ENCODE data around the gene LRTM2.

Gene LRTM2

GRCh38 chr12:1830401-1830845 is 10.1 kb downstream of the LRTM2 start:
- no peak for DNase-seq

- peak; percentile 52 for DNase-seq
These were observed 10.9 kb downstream of the LRTM2 start for GRCh38 chr12:1830981-1831963.

DNA sequence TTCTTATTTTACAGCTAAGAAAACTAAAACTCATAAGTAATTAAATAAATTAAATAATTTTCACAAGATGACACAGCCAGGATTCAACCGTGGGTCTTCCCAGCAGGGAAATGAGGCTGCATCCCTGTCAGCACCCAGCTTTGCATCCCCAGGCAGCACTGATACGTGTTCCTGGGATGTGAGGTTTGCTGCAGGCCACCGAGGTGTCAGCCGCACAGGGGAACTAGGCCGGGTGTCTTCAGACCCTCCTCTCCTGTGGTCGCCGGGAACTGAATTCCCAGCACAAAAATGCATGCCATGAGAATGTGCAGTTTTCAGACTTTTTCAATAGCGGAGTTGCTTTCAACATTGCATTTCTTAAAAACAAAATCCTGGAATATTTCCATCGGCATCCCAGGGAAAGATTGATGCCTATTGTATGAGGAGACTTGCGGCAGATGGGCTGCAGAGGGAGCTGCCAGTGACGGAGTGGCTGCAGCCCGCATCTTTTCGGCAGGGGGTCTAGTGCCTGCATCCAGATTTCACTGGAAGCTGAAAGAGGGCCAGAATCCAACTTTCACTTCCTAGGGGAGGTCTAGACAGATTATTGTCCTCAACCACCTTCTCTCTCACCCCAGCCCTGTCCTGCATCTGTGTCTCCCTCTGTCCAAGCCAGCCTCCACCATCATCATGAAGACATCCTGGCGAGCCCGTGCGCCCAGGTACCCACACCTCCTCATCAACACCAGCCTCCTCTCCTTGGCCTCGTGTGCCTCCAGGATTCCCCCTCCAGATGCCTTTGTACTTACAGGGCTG is 12.6 kb downstream of the LRTM2 start:
- no peak for DNase-seq

- no peak for DNase-seq
These were observed 13.2 kb downstream of the LRTM2 start for GRCh38 chr12:1833596-1834028.

- DNase-seq, result no peak
These were observed 14.0 kb downstream of the LRTM2 start for GRCh38 chr12:1834186-1834925.

DNA sequence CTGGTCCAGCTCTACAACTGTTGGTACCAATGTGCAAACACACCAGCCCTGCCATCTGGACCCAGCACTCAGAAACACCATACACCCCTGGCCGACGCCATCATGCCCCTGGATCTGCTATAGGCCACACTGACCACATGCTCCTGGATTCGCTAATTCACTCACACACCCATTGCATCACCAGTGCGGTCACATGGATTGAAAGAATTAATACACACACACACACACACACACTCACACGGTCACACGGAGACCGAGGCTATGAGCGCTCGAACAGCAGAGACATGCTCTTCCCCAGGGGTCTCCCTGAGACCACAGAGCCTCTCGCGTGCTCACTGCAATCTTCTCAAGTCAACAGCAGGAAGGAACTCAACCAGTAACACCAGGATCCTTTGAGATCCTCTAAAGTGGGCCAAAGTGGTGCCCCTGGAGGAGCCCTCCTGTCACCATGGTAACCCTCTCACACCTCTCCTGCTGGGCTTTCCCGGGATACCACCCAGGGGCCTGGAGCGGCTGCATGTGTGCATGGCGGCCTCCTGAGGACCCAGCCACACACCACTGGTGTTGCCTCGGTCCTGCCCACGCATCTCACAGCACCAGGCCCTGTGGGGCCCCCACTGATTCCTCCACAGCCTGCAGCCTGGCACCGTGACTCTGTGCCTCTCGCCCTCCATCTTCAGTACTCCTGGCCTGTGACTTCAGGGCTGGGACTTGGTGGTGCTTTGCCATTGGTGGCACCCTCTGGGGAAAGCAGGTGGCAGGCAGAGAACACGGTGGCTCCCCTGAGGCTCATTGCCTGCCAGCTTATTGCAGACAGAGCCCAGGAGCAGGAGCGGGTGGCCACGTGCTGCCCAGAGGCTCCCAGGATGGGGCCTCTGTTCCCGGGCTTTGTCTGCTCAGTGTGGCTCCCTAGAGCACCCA is 15.1 kb downstream of the LRTM2 start:
- DNase-seq, result no peak

- DNase-seq, result no peak
These were observed 16.0 kb downstream of the LRTM2 start for GRCh38 chr12:1836241-1836803.

DNA sequence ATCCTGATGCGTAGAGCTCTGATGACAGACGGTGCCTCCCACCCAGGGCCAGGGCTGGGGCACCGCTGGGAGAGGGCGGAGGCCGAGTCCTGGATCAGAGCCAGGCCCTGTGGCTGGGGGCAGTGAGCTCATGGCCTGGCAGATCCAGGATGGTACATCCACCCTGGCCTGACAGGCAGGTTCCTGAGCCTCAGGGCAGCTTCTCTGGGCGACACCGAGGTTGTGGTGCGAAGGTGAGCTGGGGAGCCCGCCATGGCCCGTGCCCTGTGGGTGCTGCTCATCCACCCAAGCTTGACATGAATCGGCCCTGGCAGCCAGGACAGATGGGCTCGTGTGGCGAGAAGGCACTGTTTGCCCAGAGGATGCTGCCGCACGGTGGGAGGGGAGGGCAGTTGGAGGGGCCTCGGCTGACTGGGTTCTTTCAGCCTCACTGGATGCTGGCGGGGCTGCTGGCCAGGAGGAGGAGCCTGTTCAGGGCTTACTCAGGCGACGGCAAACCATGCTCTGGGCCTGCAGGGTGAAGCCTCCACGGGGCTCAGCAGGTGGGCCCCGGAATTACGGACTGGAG is 16.6 kb downstream of the LRTM2 start:
- DNase-seq, result no peak

GRCh38 chr12:1837541-1838204 is 17.3 kb downstream of the LRTM2 start:
- no peak for DNase-seq

GRCh38 chr12:1838205-1838993 is 18.0 kb downstream of the LRTM2 start:
- no peak for DNase-seq

DNA sequence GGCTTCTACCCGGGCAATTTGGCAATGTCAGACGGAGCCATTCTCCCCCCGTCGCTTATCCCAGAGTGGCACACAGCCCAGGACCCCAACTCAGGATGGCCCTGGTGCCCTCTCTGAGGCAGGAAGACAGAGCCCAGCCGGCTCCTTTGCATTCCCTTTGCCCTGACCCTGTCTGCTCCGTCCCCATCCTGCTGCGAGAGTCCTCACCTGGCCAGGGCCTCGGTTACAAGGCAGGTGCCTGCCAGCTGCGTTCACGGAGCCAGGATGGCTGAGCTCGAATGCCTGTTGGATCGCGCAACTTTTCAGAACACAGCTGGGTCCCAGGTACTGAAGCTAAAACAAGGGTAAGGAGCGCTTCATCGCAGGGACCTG is 18.6 kb downstream of the LRTM2 start:
- DNase-seq, result no peak

GRCh38 chr12:1839464-1839863 is 19.1 kb downstream of the LRTM2 start:
- no peak for DNase-seq

GRCh38 chr12:1839956-1840951 is 19.9 kb downstream of the LRTM2 start:
- DNase-seq, result no peak

DNA sequence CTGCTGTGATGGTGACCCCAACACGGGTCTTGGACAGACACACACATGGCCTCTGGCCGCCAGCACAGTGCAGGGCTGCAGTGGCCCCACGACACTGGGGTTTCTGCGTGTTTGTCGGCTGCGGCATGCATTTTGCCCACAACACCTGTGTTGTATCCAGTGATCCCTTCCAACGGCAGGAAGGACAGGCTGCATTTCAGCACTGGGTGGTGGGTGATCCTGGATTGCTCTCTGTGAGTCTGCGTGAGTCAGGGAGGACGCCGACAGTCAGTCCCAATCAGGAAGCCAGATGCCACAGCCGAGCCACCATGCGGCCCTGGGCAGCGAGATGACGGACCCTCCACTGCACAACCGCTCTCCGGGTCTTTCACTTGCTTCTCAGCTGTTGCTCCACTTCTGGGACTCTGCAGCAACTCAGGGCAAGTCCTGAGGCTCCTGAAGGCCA is 20.6 kb downstream of the LRTM2 start:
- no peak for DNase-seq

GRCh38 chr12:1841586-1842182 is 21.3 kb downstream of the LRTM2 start:
- no peak for DNase-seq

GRCh38 chr12:1842183-1842904 is 22.0 kb downstream of the LRTM2 start:
- DNase-seq, result no peak
